HepG2 (cell line): ENCODE data around the gene YBX2. TPM values are rescaled to one million over a fixed set of nuclear protein-coding genes. Genes with fewer than 3 reads are reported as not detected.

Experiments
- CREM ChIP-seq, 2 experiments: sonication (generic) in 1 of 2; formaldehyde crosslinking in 1 of 2; IDR thresholded peaks; 2 replicates each; pipeline versions ENCODE4 v1.4.0 to v1.6.1; 2016 to 2020; ENCODE audit warnings: antibody characterized with exemption in 1 of 2, mild to moderate bottlenecking in 1 of 2, missing genetic modification reagents in 1 of 2
- DZIP1 ChIP-seq: sonication (generic); formaldehyde crosslinking; IDR thresholded peaks from 2 replicates; pipeline ENCODE4 v1.5.0; 2020; ENCODE audit warnings: mild to moderate bottlenecking, missing genetic modification reagents
- FOXK1 ChIP-seq: sonication (generic); formaldehyde crosslinking; IDR thresholded peaks from 2 replicates; pipeline ENCODE4 v1.4.0; 2020; ENCODE audit warnings: low read depth, missing genetic modification reagents, borderline replicate concordance
- JUNB ChIP-seq: sonication (generic); formaldehyde crosslinking; IDR thresholded peaks from 2 replicates; pipeline ENCODE4 v1.8.0; 2022; ENCODE audit warnings: missing genetic modification reagents, mild to moderate bottlenecking, borderline replicate concordance
- KDM2A ChIP-seq: sonication (generic); formaldehyde crosslinking; IDR thresholded peaks from 2 replicates; pipeline ENCODE4 v1.4.0; 2020; ENCODE audit warnings: low read depth, missing genetic modification reagents, borderline replicate concordance
- MYC ChIP-seq: sonication (generic); formaldehyde crosslinking; IDR thresholded peaks from 2 replicates; pipeline ENCODE4 v1.9.0; 2021; ENCODE audit warnings: missing genetic modification reagents, borderline replicate concordance
- PAXIP1 ChIP-seq: sonication (generic); formaldehyde crosslinking; conservative IDR thresholded peaks from 2 replicates; pipeline ENCODE4 v1.4.0; 2020; ENCODE audit warnings: mild to moderate bottlenecking, missing genetic modification reagents, moderate library complexity
- RBAK ChIP-seq: sonication (generic); formaldehyde crosslinking; IDR thresholded peaks from 2 replicates; pipeline ENCODE4 v1.5.1; 2020; ENCODE audit warnings: mild to moderate bottlenecking, missing genetic modification reagents
- SRSF4 ChIP-seq: fragments of 200-400 bp; formaldehyde crosslinking; IDR thresholded peaks from one replicate; pipeline ENCODE4 v1.6.1; 2018; ENCODE audit warnings: mild to moderate bottlenecking, low read depth, low read length, moderate library complexity; ENCODE audit not compliant: poor library complexity, severe bottlenecking
- SUZ12 ChIP-seq: fragments of 150-350 bp; IDR thresholded peaks from 2 replicates; pipeline ENCODE4 v1.6.1; 2014; ENCODE audit warnings: low read depth, low read length
- U2AF2 ChIP-seq: fragments of 200-400 bp; formaldehyde crosslinking; IDR thresholded peaks from 2 replicates; pipeline ENCODE4 v1.6.1; 2017; ENCODE audit warnings: low read depth, mild to moderate bottlenecking, low read length
- ZNF670 ChIP-seq: sonication (generic); formaldehyde crosslinking; IDR thresholded peaks from 2 replicates; pipeline ENCODE4 v1.8.0; 2022; ENCODE audit warnings: mild to moderate bottlenecking, missing genetic modification reagents, borderline replicate concordance
- ZNF749 ChIP-seq: sonication (generic); formaldehyde crosslinking; IDR thresholded peaks from 2 replicates; pipeline ENCODE4 v1.8.0; 2022; ENCODE audit warnings: mild to moderate bottlenecking, missing genetic modification reagents, moderate library complexity, borderline replicate concordance
- ZNF775 ChIP-seq: sonication (generic); formaldehyde crosslinking; IDR thresholded peaks from 2 replicates; pipeline ENCODE4 v1.4.0; 2020; ENCODE audit warnings: missing genetic modification reagents, mild to moderate bottlenecking, moderate library complexity, borderline replicate concordance
- polyA plus RNA-seq, 8 experiments: library from polyadenylated mRNA; depleted of rRNA in 3 of 8; stranded (reverse) in 7 of 8; unstranded in 1 of 8; fragments of >200 nt; fragmentation: Illumina TruSeq in 4 of 8; extraction: Trizol in 4 of 8; gene quantifications; 2 replicates each; pipeline versions ENCODE4 v1.2.1 to v1.2.3, GENCODE V29; 2011 to 2016; ENCODE audit warnings: low read depth in 4 of 8, missing spikeins in 1 of 8, mixed read lengths in 1 of 8; ENCODE audit not compliant: insufficient read depth in 1 of 8
- total RNA-seq, 5 experiments: library from RNA; depleted of rRNA; stranded (reverse); fragments of >200 nt; fragmentation: Illumina TruSeq; extraction: Trizol; gene quantifications; 2 replicates each; pipeline ENCODE4 v1.2.3, GENCODE V29; 2016; ENCODE audit warnings: low read depth in 1 of 5
- TF ChIP-seq, protein P1 (sequence below): sonication (generic); formaldehyde crosslinking; IDR thresholded peaks from 2 replicates; pipeline ENCODE4 v1.4.0; 2020; ENCODE audit warnings: missing genetic modification reagents; ENCODE audit errors: not compliant biosample characterization
- TF ChIP-seq, protein P2 (sequence below): sonication (generic); formaldehyde crosslinking; IDR thresholded peaks from 2 replicates; pipeline ENCODE4 v1.4.0; 2020; ENCODE audit warnings: missing genetic modification reagents, borderline replicate concordance
- TF ChIP-seq, protein P3 (sequence below): sonication (generic); IDR thresholded peaks from 2 replicates; pipeline ENCODE4 v1.6.1; 2016; ENCODE audit warnings: low read depth, borderline replicate concordance

Gene YBX2
- total and polyA plus RNA-seq, 2 of the 13 experiments (the other 11 are each of a cell fraction or from before 2014, with no cell fraction given), result 0.12 to 0.22 TPM

- TF ChIP-seq, protein P1, sequence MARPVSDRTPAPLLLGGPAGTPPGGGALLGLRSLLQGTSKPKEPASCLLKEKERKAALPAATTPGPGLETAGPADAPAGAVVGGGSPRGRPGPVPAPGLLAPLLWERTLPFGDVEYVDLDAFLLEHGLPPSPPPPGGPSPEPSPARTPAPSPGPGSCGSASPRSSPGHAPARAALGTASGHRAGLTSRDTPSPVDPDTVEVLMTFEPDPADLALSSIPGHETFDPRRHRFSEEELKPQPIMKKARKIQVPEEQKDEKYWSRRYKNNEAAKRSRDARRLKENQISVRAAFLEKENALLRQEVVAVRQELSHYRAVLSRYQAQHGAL (CRISPR knock-in tag), result peak; percentile 44
- TF ChIP-seq KDM2A (CRISPR knock-in tag) (peak; percentile 100), JUNB (CRISPR knock-in tag) (no peak), PAXIP1 (peak; percentile 28; the same call in 1 of the 2 replicates), DZIP1 (CRISPR knock-in tag) (no peak), SRSF4 (no peak), FOXK1 (peak; percentile 84; the same call in 1 of the 2 replicates), SUZ12 (no peak), U2AF2 (no peak), CREM (IDR thresholded peaks at IDR 0.05) (peak; percentile 85), CREM (CRISPR knock-in tag; IDR thresholded peaks at IDR 0.05) (peak; percentile 78), RBAK (CRISPR knock-in tag) (no peak), MYC (CRISPR knock-in tag) (peak; percentile 67; the same call in 1 of the 2 replicates), ZNF670 (CRISPR knock-in tag) (peak; percentile 80; the same call in 1 of the 2 replicates), ZNF749 (peak; percentile 52; the same call in 1 of the 2 replicates), ZNF775 (no peak)
- TF ChIP-seq, protein P2, sequence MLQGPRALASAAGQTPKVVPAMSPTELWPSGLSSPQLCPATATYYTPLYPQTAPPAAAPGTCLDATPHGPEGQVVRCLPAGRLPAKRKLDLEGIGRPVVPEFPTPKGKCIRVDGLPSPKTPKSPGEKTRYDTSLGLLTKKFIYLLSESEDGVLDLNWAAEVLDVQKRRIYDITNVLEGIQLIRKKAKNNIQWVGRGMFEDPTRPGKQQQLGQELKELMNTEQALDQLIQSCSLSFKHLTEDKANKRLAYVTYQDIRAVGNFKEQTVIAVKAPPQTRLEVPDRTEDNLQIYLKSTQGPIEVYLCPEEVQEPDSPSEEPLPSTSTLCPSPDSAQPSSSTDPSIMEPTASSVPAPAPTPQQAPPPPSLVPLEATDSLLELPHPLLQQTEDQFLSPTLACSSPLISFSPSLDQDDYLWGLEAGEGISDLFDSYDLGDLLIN (CRISPR knock-in tag), result peak; percentile 85
- TF ChIP-seq, protein P3, sequence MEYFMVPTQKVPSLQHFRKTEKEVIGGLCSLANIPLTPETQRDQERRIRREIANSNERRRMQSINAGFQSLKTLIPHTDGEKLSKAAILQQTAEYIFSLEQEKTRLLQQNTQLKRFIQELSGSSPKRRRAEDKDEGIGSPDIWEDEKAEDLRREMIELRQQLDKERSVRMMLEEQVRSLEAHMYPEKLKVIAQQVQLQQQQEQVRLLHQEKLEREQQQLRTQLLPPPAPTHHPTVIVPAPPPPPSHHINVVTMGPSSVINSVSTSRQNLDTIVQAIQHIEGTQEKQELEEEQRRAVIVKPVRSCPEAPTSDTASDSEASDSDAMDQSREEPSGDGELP, result peak; percentile 87; the same call in 1 of the 2 replicates
Measured at GRCh38 chr17:7314719-7315569, 20.5 kb upstream of the YBX2 start, which contains the start of gene GPS2 (continued).
